ENCODE measurements around the gene SMARCD3.
A peak's percentile ranks its signal among the peaks of the same experiment; 100 is the strongest.

The SMARCD3 gene

DNA sequence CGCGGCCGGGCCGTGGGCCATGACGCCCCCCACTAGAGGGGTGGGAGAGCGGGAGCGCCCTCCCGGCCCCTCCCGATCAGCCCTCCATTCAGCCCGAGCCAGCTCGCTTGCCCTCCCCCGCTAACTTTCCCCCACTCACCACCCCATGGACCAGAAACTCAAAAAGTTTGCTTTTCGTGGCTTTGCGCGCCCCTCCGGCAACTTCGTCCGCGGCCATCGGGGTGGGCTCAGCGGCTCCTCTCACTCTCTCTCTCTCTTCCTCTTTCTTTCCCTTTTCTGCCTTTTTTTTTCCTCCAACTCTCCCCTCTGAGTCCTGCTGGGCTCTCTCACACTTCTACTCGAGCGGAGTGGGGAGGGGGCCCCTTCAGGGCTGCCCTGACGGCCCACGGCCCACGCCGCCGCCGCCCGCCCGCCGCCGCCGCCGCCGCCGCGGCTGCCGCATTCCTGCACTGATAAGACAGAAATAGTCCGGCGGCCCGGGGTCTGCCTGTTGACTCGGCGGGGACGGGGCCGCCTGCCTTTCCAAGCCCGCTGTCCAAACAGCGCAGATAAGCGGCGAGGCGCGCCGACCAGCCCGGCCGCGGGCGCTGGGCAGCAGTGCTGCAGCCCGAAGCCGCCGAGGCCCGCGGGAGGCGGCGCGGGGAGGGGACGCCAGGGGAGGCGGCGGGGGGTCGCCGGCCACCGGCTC is at the start of gene SMARCD3:
TSS of gene SMARCD3 (minus strand) at position 349 of the 688 bp plus-strand sequence. CDS start at position 217, 132 bp downstream.
- DNase-seq (ENCODE audit: low spot score) = no peak

DNA sequence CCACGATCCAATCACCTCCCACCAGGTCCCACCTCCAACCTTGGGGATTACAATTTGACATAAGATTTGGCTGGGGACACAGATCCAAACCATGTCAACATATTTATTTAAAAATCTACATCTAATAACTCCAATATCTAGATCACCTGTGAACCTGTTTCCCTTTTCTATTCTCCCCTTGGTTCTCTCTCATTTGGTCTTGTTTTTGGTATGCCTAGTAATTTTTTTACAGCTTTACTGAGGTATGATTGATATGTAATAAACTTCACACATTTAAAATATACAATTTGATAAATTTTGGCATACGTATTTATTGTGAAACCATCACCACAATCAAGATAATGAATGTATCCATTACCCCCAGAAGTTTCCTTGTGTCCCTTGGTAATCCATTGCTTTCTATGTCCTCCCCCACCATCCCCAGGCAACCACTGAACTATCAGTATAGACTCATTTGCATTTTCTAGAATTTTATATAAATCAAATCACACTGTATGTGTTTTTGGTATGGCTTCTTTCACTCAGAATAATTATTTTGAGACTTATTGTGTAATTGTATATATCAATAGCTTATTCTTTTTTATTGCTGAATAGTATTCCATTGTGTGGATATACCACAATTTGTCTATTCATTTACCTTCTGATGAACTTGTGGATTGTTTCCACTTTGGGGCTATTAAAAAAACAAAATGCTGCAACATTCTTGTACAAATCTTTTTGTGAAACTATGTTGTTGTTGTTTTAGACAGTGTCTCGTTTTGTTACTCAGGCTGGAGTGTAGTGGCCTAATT is 47.9 kb upstream of the SMARCD3 start:
- no peak for DNase-seq (ENCODE audit: low spot score)

DNA sequence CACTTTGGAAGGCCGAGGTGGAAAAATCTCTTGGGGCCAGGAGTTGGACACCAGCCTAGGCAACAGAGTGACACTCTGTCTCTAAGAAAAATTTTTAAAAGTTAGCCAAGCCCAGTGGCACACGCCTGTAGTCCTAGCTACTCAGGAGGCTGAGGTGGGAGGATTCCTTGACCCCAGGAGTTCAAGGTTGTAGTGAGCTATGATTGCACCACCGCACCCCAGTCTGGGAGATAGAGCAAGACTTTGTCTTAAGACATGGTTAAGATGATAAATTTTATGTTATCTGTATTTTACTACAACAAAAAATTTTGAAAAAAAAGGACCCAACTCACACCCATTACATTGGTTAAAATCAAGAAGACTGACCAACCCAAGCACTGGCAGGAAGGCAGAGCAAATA is 44.4 kb upstream of the SMARCD3 start:
- DNase-seq (ENCODE audit: low spot score) = no peak

DNA sequence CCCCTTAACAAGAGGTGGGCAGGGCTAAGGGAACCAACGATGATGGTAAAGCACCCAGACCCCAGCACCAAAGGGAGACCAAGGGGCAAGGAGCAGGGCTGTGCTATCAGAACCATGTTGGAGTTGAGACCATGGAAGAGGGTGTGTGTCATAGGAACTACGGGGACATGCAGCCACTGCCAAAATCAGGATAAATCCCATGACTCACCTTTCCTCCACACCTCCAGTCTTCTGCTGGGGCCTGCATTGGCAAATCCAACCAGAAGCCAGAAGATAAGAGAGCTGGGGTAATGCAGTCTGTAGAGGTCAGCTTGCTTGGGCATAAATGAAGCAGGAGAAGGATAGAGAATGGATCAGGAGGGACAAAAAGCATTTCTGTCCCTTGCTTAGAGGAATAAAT is 42.7 kb upstream of the SMARCD3 start:
- DNase-seq (ENCODE audit: low spot score) = no peak

DNA sequence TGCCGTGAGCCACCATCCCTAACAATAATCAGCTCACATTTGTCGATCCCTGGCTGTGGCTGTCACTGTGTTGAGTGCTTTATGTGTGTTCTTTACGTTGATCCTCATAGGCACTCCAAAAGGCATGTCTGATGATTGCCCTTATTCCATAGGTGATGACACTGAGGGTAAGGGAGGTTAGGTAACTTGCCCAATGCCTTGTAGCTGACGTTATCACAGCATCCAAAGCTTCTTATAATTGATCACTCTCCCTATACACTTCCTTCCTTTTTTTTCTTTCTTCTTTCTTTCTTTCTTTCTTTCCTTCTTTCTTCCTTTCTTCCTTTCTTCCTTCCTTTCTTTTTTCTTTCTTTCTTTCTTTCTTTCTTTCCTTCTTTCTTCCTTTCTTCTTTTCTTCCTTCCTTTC is 41.9 kb upstream of the SMARCD3 start:
- DNase-seq (ENCODE audit: low spot score) = no peak

DNA sequence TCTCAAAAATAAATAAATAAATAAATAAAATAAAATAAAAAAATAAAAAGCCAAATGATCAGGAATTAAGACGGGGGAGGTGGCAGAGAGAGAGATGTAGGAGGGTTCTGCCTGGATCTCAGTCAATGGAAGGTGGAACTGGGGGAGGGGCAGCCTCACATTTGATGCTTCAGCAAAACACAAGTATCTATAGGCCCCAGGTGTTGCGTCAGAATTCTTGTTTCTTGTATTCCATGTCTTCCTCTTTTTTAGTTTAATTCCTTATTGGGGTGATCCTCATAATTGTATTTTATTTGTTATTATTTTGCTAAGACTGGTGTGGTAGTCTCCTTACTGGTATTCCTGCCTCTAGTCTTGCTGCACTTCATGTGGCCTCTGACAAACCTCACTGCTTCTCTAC is 41.4 kb upstream of the SMARCD3 start:
- DNase-seq (ENCODE audit: low spot score) = no peak

DNA sequence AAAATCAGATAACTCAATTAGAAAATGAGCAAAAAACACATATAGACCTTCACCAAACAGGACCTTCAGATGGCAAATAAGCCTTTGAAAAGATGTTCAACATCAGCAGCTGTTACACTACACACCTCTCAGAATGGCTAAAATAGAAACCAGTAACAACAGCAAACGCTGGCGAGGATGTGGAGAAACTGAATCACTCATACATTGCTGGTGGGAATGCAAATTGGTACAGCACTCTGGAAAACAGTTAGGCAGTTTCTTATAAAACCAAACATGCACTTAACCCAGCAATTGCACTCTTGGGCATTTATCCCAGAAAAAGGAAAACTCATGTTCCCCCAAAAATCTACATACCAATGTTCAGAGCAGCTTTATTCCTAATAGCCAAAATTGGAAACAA is 37.7 kb upstream of the SMARCD3 start:
- no peak for DNase-seq (ENCODE audit: low spot score)

DNA sequence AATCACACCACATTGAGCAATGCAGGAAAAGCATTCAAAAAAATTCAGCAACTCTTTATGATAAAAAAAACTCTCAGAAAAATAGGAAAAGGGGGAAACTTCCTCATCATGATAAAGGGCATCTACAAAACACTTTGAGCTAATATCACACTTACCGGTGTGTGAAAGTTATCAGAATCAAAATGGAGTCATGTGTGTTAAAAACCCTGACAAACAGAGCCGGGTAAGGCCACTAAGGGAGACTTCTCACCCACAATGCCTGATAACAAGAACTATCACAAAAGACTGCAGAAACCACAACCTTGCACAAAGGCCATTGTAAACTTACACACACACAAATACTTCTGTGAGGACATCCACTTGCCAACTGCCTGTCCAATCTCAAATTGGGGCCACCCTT is 34.8 kb upstream of the SMARCD3 start:
- DNase-seq (ENCODE audit: low spot score) = no peak

DNA sequence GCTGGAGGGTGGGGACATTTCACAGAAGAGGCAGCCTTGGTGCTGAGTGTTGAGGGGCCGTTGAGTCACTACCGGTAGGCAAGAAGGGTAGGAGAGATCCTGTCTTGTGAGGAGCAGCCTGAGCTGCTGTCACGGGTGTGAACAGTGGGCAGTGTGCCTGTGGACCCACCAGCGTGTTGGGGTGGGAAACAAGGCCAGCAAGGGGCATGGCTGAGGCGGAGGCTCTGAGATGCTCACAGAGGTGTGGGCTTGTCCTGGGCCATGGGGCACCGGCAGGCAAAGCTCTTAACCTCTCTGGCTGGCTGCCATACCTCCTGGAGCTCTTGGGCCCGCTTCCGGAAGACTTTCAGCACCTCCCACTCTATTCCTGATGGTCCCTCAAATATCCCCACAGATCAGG is 33.6 kb upstream of the SMARCD3 start:
- DNase-seq (ENCODE audit: low spot score) = no peak

DNA sequence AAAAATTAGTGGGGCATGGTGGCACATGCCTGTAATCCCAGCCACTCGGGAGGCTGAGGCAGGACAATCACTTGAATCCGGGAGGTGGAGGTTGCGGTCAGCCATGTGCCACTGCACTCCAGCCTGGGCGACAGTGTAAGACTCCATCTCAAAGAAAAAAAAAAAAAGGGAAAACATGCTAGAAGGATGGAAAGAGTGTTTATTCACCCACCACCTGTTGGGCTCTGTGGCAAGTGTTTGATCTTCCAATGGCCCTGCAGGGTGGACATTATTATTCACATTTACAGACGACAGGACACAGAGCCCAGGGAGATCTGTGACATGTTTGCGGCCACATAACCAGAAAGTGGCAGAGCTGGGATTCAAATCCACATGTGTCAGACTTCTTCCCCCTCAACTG is 33.2 kb upstream of the SMARCD3 start:
- DNase-seq (ENCODE audit: low spot score) = no peak

DNA sequence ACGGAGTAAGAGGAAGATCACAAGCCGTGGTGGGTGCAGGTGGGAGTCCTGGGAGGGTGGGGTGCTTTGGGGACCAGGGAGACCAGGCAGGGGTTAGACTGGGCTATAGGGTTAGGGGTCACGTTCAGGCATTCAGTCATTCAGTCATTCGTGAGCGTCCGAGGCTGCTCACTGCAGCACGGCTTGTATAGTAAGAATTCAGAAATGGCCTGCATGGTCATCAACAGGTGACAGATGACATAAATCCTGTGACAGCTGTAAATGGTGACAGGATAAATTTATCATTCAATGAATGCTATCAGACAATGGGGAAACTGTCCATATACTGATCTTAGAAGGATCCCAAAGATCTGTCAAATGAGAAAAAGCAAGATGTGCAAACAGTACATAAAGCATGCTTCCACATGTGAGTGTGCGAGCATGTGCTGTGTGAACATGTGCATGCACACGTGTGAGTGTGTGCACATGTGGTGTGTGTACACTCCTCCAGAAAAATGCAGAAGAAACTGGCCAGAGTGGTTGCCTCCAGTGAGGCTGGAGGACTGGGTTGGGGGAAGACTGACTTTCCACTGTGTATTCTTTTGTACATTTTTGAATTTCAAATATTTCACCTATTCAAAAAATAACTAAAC is 32.0 kb upstream of the SMARCD3 start:
- DNase-seq (ENCODE audit: low spot score) = no peak

DNA sequence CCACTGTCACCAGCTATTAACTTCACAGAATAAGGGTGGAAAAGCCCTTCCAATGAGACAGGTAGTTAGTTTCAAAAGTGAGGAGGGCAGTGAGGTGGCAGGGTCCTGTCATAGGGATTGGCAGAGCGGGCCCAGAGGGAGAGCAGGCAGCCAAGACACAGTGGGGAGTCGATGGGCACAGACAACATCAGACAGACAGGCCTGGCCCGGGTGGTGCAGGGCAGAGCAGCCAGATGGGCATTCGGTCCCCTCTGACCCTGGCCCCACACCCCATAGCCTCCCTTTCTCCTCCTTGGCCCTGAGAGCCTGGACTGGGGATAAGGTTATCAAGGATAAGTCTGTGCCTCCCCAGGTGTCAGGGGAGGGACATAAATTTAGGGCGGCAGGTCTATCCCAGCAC is 31.4 kb upstream of the SMARCD3 start:
- DNase-seq (ENCODE audit: low spot score) = no peak

DNA sequence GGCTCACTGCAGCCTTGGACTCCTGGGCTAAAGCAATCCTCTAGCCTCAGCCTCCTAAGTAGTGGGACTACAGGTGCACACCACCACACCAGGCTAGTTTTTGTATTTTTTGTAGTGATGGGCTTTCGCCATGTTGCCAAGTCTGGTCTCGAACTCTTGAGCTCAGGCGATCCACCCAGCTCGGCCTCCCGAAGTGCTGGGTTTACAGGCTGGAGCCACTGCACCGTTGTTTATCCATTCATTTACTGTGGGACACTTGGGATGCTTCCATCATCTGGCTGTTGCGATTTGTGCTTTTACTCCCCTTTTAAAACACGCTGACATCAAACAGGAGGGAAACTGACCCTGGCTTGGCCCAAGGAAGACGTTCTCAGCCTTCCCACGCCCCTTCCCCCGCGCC is 30.5 kb upstream of the SMARCD3 start:
- no peak for DNase-seq (ENCODE audit: low spot score)

DNA sequence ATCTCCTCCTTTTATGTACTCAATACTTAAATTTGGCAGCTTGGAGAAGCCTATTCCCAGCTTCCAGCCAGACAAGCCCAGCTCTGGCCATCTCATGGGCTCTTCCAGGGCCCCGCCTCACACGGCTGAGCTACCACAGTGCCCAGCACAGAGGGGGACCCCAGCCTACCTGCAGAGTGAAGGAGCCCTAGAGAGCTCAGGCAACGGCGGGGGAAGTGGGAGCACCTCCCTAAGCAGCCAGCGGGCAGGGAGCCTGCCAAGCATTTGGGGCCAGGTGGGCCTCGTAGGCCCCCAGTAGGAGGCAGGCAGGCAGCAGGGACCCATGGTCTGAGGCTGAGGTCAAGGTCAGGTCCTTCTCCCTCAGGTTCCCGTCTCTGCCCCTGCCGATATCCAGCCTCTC is 29.1 kb upstream of the SMARCD3 start:
- no peak for DNase-seq (ENCODE audit: low spot score)

DNA sequence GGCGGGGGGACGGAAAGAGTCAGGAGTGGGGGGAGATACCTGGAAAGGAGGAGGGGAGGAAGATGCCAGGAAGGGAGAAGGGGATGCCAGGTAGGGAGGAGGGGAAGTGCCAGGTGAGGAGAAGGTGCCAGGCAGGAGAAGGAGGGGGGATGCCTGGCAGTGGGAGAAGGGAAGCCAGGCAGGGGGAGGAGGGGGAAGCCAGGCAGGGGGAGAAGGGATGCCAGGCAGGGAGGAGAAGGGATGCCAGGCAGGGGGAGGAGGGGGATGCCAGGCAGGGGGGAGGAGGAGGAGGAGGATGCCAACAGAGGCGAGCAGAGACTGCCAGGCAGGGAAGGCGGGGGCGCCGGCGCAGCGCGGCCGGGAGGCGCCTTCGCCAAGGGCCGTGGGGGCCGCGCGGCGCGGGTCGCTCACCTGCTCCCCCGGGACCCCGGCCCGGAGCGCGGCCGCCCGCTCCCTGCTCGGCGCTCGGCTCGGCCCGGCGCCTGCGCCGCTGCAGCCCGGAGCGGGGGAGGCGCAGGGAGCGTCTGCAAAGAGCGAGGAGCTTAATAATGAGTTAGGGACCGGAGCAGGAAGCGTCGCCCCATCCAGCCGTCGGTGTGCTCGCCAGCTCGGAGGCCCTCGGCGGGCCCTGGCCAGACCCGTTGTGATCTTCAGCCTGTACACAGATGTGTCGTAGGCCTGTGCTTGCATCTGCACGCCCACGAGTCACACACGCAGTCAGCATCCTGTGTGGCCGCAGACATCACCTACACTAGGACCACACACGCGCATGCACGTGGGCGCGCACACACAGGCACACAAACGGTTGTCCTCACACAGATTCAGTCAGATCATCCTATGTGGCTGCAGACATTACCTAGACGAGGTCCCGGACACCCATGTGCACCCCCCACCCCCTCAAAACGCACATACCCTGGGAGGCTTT is 28.4 kb upstream of the SMARCD3 start:
- DNase-seq (ENCODE audit: low spot score) = peak; percentile 10

DNA sequence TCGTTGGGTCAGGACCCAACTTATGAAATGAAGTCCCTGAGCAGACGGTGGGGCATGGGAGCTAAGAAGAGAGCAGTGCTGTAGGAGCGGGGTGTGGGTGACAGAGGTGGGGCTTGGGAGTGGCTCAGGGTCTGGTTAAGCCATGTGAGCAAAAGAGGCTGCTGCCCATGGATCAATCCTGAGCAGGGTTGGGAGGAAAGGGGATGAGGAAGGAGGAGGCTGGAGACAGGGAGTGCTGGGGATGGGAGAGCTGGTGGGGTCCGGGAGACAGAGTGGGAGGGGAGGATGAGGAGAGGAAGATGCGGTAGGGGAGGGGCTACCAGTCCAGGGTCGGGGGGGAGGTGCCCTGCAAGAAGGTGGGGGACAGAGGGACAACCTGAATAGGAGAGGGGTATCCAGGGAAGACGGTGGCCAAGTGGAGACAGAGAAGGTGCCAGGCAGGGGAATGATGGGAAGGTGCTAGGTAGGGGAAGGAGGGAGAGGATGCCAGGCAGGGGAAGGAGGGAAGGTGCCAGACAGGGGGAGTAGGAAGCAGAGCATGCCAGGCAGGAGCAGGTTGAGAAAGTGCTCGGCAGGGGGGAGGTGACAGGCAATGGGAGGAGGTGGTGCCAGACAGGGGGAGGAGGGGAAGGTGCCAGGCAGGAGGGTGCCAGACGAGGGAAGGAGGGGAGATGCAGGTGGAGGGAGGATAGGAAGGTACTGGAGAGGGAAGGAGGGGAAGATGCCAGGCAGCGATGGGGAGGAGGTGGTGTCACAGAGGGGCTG is 27.5 kb upstream of the SMARCD3 start:
- no peak for DNase-seq (ENCODE audit: low spot score)

DNA sequence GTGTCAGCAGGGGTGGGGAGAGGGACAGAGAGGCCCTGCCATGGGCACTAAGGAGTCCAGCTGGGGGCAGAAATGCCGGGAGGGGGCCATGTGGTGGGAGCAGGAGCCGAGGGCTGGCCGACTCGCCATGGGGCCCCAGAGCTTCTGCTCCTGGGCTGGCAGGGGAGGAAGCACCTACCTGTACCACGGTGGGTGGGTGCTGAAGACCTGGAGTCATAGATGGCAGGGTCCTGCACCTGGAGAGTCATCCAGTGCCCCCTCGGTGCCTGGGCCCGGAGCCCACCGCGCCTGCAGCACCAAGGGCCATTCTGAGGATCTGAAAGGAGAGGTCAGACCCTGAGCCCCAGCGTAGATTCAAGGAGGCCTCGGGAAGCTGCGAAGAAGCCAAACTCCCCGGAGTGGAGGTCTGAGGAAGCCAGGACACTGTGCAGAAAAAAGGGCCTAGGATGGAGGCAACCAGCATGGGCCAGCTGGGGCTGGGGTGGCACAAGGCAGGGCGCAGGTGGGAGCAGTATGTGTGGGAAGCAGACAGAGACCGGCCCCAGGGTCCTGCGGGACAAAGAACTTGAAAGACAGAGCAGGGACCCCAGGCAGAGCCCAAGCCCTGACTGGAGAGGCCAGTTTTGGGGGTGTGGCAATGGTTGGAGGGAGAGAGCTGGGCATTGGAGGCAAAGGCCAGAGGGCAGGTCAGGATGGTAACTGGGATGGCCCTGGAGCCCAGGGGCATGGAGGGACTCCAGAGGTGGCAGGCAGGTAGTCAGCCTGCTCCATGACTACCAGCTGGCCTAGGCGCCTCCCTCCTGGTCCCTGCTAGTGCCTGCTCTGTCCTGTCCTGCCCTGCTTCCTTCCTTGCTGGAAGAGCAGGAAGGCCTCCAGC is 26.7 kb upstream of the SMARCD3 start:
- DNase-seq (ENCODE audit: low spot score) = no peak

DNA sequence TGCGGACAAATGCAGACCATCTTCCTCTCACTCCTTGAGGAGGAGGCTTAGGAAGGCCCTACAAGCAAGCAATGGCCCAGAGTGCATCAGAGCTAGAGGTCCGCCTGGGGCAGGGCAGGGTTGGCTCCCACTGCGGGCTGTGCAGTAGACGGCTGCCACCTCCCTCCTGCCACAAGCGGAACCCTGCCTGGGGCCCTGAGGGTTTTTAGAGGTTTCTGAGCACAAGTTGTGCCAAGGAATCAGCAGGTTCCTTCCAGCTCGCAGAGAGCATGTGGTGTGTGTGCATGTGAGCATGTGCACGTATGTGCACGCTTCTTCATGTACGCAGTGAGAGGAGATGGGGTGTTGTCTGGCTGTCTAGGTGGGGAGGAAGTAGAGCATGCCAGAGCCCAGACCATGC is 25.9 kb upstream of the SMARCD3 start:
- DNase-seq (ENCODE audit: low spot score) = no peak

DNA sequence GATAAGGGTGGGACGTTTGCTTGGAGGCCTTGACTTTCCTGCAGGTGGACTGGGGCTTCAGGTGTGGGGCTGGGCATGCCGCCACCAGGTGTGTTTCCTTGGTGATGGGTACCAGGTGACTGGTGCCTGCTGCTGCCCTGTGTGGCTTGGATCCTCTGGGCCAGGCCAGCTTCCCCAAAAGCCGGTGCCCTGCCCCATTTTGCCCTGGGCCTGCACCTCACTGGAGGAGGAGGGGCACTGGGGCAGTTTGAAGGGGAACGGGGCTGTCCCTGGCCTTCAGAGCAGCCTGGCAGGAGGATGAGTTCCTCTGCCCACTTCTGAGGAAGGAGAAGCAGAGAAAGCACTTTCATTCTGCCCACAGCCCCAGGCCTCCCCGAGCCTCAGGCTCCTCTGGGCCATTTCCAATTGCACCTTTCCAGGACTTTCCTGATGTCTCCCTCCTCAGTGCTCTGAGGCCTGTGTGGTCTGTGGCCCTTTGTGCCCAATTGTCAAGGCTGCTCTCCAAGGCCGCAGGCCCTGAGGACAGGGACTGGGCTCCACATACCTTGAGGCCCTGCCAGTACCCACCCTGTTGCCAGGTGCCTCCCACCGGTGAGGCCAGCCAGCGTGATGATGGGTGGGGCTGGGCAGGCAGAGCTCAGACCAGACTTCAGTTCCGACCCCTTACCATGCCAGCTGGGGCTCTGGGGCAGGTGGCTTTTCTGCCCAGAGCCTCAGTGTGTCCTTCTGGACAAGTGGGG is 25.3 kb upstream of the SMARCD3 start:
- no peak for DNase-seq (ENCODE audit: low spot score)

DNA sequence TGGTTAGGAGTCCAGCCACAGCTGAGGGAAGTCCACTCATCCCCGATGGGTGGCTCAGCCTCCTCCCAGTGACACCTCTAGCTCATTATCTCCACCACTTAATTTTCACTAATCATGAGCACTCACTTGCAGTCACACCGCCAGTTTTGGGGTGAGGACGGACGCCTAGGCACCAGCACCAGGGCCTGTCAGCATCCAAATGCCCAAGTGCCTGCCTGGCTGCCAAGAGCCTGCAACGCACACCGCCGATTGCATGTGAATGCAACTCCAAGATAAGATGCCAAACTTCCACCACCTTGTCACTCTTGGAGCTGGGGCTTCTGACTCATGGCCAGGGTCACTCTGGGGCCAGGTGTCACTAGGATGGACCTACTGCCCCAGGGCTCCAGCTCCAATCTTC is 24.4 kb upstream of the SMARCD3 start:
- no peak for DNase-seq (ENCODE audit: low spot score)
